Measurements from ENCODE around the gene CHCHD6.
A peak's percentile ranks its signal among the peaks of the same experiment; 100 is the strongest.

CHCHD6 gene

DNA sequence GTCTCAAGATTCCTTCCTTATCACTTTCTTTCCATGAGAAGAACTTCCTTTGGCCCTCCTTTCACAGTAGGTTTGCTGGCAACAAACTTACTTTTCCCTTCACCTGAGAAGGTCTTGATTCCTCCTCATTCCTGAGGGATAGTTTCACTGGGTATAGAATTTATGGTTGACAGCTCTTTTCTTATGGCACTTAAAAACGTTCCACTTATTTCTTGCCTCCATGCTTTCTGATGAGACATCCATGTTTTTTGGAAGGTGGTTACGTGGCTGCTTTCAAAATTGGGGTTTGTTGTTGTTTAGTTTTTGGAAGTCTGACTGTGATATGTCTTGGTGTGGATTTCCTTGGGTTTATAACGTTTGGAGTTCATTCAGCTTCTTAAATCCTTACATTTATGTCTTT is 270.7 kb downstream of the CHCHD6 start:
- TF ChIP-seq, protein P1, sequence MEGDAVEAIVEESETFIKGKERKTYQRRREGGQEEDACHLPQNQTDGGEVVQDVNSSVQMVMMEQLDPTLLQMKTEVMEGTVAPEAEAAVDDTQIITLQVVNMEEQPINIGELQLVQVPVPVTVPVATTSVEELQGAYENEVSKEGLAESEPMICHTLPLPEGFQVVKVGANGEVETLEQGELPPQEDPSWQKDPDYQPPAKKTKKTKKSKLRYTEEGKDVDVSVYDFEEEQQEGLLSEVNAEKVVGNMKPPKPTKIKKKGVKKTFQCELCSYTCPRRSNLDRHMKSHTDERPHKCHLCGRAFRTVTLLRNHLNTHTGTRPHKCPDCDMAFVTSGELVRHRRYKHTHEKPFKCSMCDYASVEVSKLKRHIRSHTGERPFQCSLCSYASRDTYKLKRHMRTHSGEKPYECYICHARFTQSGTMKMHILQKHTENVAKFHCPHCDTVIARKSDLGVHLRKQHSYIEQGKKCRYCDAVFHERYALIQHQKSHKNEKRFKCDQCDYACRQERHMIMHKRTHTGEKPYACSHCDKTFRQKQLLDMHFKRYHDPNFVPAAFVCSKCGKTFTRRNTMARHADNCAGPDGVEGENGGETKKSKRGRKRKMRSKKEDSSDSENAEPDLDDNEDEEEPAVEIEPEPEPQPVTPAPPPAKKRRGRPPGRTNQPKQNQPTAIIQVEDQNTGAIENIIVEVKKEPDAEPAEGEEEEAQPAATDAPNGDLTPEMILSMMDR (IDR thresholded peaks at IDR 0.05; ENCODE audit: low read depth, low read length), result no peak
- no peak overlapping the region for H3K4me3 ChIP-seq (ENCODE audit: low read depth, low read length)

DNA sequence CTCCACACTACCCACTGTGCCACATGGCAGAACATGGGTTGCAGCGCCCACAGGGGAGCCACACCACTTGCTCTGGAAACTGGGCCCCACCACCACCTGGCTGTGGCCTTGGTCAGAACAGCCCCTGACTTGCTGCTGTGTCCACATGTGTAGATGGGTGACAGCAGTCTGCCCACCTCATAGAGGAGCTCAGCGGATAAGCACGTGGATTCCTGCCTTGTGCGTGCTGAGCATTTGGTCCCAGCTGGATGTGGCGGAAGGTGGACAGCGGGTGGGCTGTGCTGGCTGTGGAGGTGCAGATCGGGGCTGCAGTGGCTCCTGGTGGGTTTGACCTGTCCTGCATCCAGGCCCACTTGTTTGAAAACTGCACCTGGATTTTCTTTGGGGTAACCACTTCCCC is 272.9 kb downstream of the CHCHD6 start:
- H3K4me3 ChIP-seq (ENCODE audit: low read depth, low read length), result no peak overlapping the region
- TF ChIP-seq, protein P1 (IDR thresholded peaks at IDR 0.05; ENCODE audit: low read depth, low read length), result no peak

DNA sequence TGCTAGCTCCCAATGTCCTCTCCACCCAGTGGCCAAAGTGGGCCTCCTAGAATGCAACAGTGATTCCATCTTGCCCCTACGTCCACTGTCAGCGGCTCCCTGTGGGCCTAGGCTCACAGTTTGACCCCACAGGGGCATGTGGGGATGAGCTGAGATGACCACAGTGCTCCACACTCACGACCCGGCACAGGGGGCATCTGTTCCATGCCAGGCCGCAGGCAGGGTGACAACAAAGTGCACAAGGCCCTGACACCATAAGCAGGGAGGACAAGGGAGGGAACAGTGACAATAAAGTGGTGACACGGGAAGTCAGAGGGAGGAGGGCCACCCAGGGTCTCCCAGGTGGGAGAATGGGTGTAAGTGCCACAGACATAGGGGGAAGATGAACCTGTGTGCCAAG is 273.8 kb downstream of the CHCHD6 start:
- TF ChIP-seq, protein P1 (IDR thresholded peaks at IDR 0.05; ENCODE audit: low read depth, low read length), result no peak
- H3K4me3 ChIP-seq (ENCODE audit: low read depth, low read length), result no peak overlapping the region

DNA sequence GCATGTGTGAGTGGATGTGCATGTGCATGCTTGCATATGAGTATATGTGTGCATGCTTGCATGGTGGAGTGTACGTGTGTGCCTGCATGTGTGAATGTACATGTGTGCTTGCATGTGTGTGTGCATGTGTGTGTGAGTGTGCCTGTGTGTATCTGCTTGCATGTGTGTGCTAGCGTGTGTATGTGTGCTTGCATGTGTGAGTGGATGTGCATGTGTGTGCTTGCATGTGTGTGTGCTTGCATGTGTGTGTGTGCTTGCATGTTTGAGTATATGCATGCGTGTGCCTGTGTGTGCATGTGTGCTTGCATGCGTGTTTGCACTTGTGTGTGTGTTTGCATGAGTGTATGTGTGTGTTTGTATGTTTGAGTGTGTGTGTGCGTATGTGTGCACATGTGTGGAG is 274.3 kb downstream of the CHCHD6 start:
- no peak overlapping the region for H3K4me3 ChIP-seq (ENCODE audit: low read depth, low read length)
- TF ChIP-seq, protein P1 (IDR thresholded peaks at IDR 0.05; ENCODE audit: low read depth, low read length), result no peak

DNA sequence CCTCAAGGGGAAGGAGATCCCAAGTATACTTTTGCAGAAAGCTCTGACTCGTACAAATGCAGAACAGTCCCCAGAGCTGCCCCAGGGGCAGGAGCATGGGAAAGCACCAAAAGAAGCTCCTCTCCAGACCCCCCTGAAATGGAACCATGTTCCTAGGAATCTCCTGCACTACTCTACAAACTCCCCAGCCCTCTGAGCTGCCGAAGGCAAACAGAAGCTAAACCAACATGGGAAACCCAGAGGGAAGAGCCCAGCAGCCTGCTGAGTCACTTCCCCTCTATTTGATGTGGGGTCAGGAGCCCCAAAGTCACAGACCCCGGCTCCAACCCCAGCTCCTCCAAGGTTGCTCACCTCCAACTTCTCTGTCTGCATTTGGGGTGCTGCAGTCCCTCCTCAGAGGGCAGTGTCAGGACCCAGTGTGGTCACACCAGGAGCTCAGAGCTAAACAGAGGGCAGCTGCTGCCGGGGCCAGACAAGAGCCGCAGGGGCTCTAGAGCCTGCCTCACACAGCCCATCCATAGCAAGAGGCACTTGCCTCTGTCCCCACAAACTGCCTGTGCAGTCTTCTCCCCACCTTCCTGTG is 275.1 kb downstream of the CHCHD6 start:
- H3K4me3 ChIP-seq (ENCODE audit: low read depth, low read length), result no peak overlapping the region
- TF ChIP-seq, protein P1 (IDR thresholded peaks at IDR 0.05; ENCODE audit: low read depth, low read length), result no peak

DNA sequence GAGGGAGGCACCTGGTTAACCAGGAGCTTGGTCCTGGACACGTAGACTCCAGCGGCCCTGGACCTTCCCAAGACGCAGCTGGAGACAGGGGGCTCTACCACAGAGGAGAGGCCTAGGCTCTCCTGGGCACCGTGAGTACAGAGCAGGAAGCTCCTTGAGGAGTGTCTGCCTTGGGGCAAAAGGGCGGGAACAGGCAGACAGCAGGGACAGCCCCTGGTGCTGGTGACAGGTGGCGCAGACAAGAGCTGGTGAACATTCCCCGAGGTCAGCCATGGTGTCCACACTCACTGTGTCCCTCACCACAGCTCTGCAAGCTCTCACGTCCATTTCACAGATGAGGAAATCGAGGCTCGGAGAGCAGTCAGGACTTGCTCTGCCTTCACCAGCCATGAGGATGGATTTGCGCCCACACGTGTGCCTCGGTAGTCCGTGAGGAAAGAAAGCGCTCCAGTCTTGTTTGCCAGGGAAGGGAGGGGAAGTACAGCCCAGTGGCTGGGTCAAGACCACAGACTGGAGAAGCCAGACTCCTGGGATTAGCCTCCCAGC is 276.3 kb downstream of the CHCHD6 start:
- TF ChIP-seq, protein P1 (IDR thresholded peaks at IDR 0.05; ENCODE audit: low read depth, low read length), result no peak
- no peak overlapping the region for H3K4me3 ChIP-seq (ENCODE audit: low read depth, low read length)

DNA sequence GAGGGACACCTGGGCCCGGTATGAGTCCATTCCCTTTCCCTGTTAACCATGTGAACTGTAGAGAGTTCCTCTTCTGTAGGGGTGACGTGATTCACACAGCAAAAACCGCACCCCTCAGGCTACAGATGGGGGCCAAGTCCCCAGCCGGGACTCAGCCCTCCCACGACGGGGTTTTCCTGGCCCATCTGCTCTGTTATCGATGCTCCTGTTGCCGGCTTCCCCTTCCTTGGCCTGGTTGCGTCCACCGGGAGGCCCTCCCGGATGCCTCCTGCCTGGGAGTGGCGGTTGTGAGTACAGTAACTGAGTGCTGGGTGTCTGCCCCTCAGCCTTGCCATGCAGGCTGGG is 278.1 kb downstream of the CHCHD6 start:
- TF ChIP-seq, protein P1 (IDR thresholded peaks at IDR 0.05; ENCODE audit: low read depth, low read length), result no peak
- peak overlapping the region; percentile 57 for H3K4me3 ChIP-seq (ENCODE audit: low read depth, low read length)

Data from WI38 (cell line).